MM.1S (cell line): ENCODE measurements around the gene PUM1.

Source experiments
- DNase-seq: peaks from one replicate; pipeline ENCODE4 v3.0.0-alpha.2; 2015
- H2AFZ ChIP-seq: fragments of 300-600 bp; sonication (generic); 2 replicates; pipeline ENCODE4 v1.6.0; 2016; ENCODE audit warnings: antibody characterized with exemption, low read length
- H3F3A ChIP-seq: fragments of 300-600 bp; sonication (generic); 2 replicates; pipeline ENCODE4 v1.6.1; 2016; ENCODE audit warnings: mild to moderate bottlenecking, antibody characterized with exemption, low read length, moderate library complexity, mixed read lengths; ENCODE audit not compliant: insufficient read depth
- H3K27ac ChIP-seq: fragments of 300-600 bp; sonication (generic); 2 replicates; pipeline ENCODE4 v1.5.1; 2016; ENCODE audit warnings: mild to moderate bottlenecking, low read length
- H3K27me3 ChIP-seq: fragments of 300-600 bp; sonication (generic); replicated peaks from 2 replicates; pipeline ENCODE4 v1.6.0; 2016; ENCODE audit warnings: low read length; ENCODE audit not compliant: insufficient read depth
- H3K36me3 ChIP-seq: fragments of 300-600 bp; sonication (generic); replicated peaks from 2 replicates; pipeline ENCODE4 v1.6.1; 2016; ENCODE audit warnings: mild to moderate bottlenecking, low read length, mixed read lengths; ENCODE audit not compliant: insufficient read depth
- H3K4me1 ChIP-seq: fragments of 300-600 bp; sonication (generic); 2 replicates; pipeline ENCODE4 v1.6.1; 2016; ENCODE audit warnings: low read length, mixed read lengths
- H3K4me2 ChIP-seq: fragments of 300-600 bp; sonication (generic); 2 replicates; pipeline ENCODE4 v1.6.0; 2016; ENCODE audit warnings: low read depth, low read length
- H3K4me3 ChIP-seq: fragments of 300-600 bp; sonication (generic); 2 replicates; pipeline ENCODE4 v1.5.1; 2016; ENCODE audit warnings: low read length, mixed read lengths
- H3K79me2 ChIP-seq: fragments of 300-600 bp; sonication (generic); 2 replicates; pipeline ENCODE4 v1.6.1; 2016; ENCODE audit warnings: mixed run types, low read length, mixed read lengths
- H3K9ac ChIP-seq: fragments of 300-600 bp; sonication (generic); 2 replicates; pipeline ENCODE4 v1.6.1; 2016; ENCODE audit warnings: low read length, mixed read lengths
- H3K9me2 ChIP-seq: fragments of 300-600 bp; sonication (generic); replicated peaks from 2 replicates; pipeline ENCODE4 v1.6.1; 2016; ENCODE audit warnings: mild to moderate bottlenecking, low read length, mixed read lengths; ENCODE audit not compliant: insufficient read depth
- H3K9me3 ChIP-seq: fragments of 300-600 bp; sonication (generic); replicated peaks from 2 replicates; pipeline ENCODE4 v1.6.1; 2016; ENCODE audit warnings: mild to moderate bottlenecking, low read length, mixed read lengths; ENCODE audit not compliant: insufficient read depth
- H4K20me1 ChIP-seq: fragments of 300-600 bp; sonication (generic); 2 replicates; pipeline ENCODE4 v1.6.1; 2016; ENCODE audit warnings: mild to moderate bottlenecking, low read length, moderate library complexity, mixed read lengths; ENCODE audit not compliant: insufficient read depth
- CTCF ChIP-seq: fragments of 300-600 bp; sonication (generic); IDR thresholded peaks from 2 replicates; pipeline ENCODE4 v1.5.1; 2016; ENCODE audit warnings: antibody characterized with exemption, low read length, mixed read lengths
- EZH2 ChIP-seq: fragments of 300-600 bp; sonication (generic); optimal IDR thresholded peaks from 2 replicates; pipeline ENCODE3; 2017; ENCODE audit warnings: low read depth, mild to moderate bottlenecking, antibody characterized with exemption, low read length, mixed read lengths
- EZH2phosphoT487 ChIP-seq: fragments of 300-600 bp; sonication (generic); IDR thresholded peaks from 2 replicates; pipeline ENCODE4 v1.6.1; 2018; ENCODE audit warnings: antibody characterized with exemption, low read length

The PUM1 gene

DNA sequence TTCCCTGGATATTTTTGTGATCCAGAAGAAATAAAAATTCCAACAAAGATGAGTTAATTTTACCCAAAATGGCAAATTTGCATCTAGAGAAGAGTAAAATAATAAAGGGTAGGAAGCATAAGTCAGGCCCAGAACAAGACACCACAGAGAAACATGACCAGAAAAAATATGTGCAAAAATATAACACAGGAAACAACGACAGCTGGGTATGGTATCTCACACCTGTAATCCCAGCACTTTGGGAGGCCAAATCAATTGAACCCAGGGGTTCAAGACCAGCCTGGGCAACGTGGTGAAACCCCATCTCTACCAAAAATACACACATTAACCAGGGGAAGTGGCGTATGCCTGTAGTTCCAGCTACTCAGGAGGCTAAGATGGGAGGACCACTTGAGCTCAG is 117.2 kb downstream of the PUM1 start:
- H3F3A ChIP-seq, result no peaks in the 10 kb centered on the region
- H3K4me3 ChIP-seq, result no peak overlapping the region
- H2AFZ ChIP-seq, result no peak overlapping the region
- H3K4me1 ChIP-seq, result no peaks in the 10 kb centered on the region
- TF ChIP-seq EZH2, result no peak
- peaks cover 27% of the 10 kb centered on the region; the same call in 1 of the 2 replicates for H3K79me2 ChIP-seq
- no peaks in the 10 kb centered on the region for H3K27me3 ChIP-seq
- H3K9ac ChIP-seq, result no peak overlapping the region
- no peaks in the 10 kb centered on the region for H3K9me3 ChIP-seq
- DNase-seq, result no peak
- H3K9me2 ChIP-seq, result no peaks in the 10 kb centered on the region
- no peaks in the 10 kb centered on the region for H4K20me1 ChIP-seq
- H3K36me3 ChIP-seq, result peaks cover 24% of the 10 kb centered on the region
- no peak overlapping the region for H3K27ac ChIP-seq
- H3K4me2 ChIP-seq, result no peak overlapping the region

DNA sequence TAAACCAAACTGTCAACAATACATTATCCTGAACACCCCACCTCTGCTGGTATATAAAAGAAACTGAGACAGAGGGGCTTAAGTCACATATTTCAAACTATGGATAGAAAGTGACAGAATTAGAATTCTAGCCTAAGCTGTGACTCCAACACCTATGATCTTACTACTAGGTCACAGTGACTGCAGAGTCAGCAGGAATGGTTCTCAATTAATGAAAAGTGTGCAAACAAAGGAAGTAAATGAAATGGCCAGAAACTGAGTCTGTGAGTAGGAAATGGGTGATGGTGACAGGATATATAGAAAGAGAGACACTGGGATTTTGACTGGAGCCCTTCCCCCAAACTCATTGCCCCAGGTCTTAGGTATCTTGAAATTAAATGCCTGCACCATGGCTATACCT is 118.3 kb downstream of the PUM1 start:
- Histone ChIP-seq H3K4me1 (no peaks in the 10 kb centered on the region), H3K9me3 (no peaks in the 10 kb centered on the region), H3F3A (no peaks in the 10 kb centered on the region), H3K9me2 (no peaks in the 10 kb centered on the region), H4K20me1 (no peaks in the 10 kb centered on the region), H3K79me2 (peaks cover 29% of the 10 kb centered on the region; the same call in 1 of the 2 replicates), H3K4me2 (no peak overlapping the region), H3K36me3 (peaks cover 23% of the 10 kb centered on the region), H3K27me3 (no peaks in the 10 kb centered on the region), H2AFZ (no peak overlapping the region), H3K9ac (no peak overlapping the region), H3K27ac (no peak overlapping the region), H3K4me3 (no peak overlapping the region)
- DNase-seq, result no peak
- no peak for TF ChIP-seq CTCF
- TF ChIP-seq EZH2, result no peak
- no peak for TF ChIP-seq EZH2phosphoT487

DNA sequence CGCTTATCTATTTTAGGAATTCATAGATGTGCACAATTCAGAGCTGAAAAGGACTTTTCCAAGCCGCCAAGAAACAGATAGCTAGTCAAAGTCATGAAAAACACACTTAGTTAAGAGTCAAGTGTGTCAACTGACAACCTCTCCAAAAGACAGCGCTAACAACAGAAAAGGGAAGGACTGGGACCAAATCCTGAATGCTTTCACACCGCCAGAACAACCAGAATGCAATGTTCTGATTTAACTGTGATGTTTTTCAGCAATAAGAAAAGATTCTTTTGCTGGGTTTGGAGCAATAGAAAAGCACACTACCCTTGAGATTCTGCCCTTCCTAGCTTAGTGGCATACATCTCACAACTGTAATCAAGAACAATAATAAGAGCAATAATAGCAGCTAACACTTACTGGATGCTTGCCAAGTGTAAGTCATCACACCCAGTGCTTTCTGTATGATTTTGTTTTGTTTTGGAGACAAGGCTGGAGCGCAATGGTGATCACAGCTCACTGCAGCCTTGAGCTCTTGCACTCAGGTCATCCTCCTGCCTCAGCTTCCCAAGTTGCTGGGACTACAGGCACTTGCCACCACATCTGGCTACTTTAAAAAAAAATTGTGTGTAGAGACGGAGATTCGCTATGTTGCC is 123.1 kb downstream of the PUM1 start:
- no peak overlapping the region for H3K4me2 ChIP-seq
- H3K4me3 ChIP-seq, result no peak overlapping the region
- H3K9me2 ChIP-seq, result no peaks in the 10 kb centered on the region
- no peak overlapping the region for H3K9ac ChIP-seq
- H3K27ac ChIP-seq, result no peak overlapping the region
- no peaks in the 10 kb centered on the region for H3K27me3 ChIP-seq
- H3K9me3 ChIP-seq, result no peaks in the 10 kb centered on the region
- peaks cover 11% of the 10 kb centered on the region; the same call in 1 of the 2 replicates for H3K79me2 ChIP-seq
- TF ChIP-seq EZH2, result no peak
- TF ChIP-seq CTCF, result no peak
- TF ChIP-seq EZH2phosphoT487, result no peak
- H4K20me1 ChIP-seq, result no peaks in the 10 kb centered on the region
- no peak overlapping the region for H2AFZ ChIP-seq
- DNase-seq, result no peak
- H3F3A ChIP-seq, result no peaks in the 10 kb centered on the region
- peaks cover 18% of the 10 kb centered on the region; the same call in 1 of the 2 replicates for H3K36me3 ChIP-seq
- no peaks in the 10 kb centered on the region for H3K4me1 ChIP-seq

DNA sequence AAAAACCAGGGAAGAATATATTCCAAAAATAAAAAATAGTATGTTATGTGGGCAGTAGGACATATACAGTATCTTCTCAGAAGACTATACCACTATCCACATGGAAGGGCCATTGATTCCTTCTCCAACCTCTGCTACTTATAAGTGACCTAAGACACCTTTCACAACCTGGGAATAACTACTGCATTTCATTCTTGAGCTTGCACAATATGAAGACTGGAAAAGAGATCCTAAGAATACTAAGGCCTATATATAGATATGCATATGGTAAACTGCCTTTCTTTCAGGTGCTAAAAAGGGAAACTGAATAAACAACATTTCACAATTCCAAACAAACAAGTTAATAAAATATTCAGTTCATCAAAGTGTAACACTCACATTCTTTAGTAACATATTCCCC is 125.0 kb downstream of the PUM1 start:
- Histone ChIP-seq H3K4me2 (no peak overlapping the region), H3K4me1 (no peaks in the 10 kb centered on the region), H3K9me2 (no peaks in the 10 kb centered on the region), H3K27me3 (no peaks in the 10 kb centered on the region), H4K20me1 (no peaks in the 10 kb centered on the region), H3K9ac (no peak overlapping the region), H3K27ac (no peak overlapping the region), H3K79me2 (peaks cover 3% of the 10 kb centered on the region; the same call in 1 of the 2 replicates), H3K9me3 (no peaks in the 10 kb centered on the region), H3K4me3 (no peak overlapping the region), H3F3A (no peaks in the 10 kb centered on the region), H3K36me3 (peaks cover 23% of the 10 kb centered on the region; the same call in 1 of the 2 replicates), H2AFZ (no peak overlapping the region)
- TF ChIP-seq EZH2, result no peak
- TF ChIP-seq EZH2phosphoT487, result no peak
- TF ChIP-seq CTCF, result no peak
- DNase-seq, result no peak
